H1 (cell line): ENCODE measurements around the gene NUMB. TPM values are rescaled to one million over a fixed set of nuclear protein-coding genes. Genes with fewer than 3 reads are reported as not detected.

Experiments
- CTCF ChIA-PET: fragments of 300-600 bp; sonication (Branson Sonifier 250); formaldehyde crosslinking; loops from one replicate; lab custom pipeline; 2021; ENCODE audit not compliant: partially characterized antibody; lab: Charles Lee
- POLR2A ChIA-PET: fragments of 300-600 bp; sonication (Branson Sonifier 250); formaldehyde crosslinking; loops from one replicate; lab custom pipeline; 2021; ENCODE audit warnings: inconsistent platforms; ENCODE audit not compliant: partially characterized antibody; lab: Charles Lee
- DNase-seq, 2 experiments: peaks; one replicate each; pipeline versions ENCODE4 v3.0.0 to v3.0.0-alpha.2; 2010 to 2022; ENCODE audit warnings: low spot score in 2 of 2, low read depth in 1 of 2, mixed read lengths in 1 of 2
- FAIRE-seq: peaks from 2 replicates; lab custom pipeline; 2011; peaks lifted over from hg19 to GRCh38; lab: Jason Lieb, UNC
- H2AFZ ChIP-seq: 2 replicates; pipeline ENCODE4 v1.8.1; 2012; ENCODE audit warnings: low read length, inconsistent platforms
- H2AK5ac ChIP-seq: 2 replicates; pipeline ENCODE4 v1.6.1; 2013; ENCODE audit warnings: low read depth, low read length
- H2BK120ac ChIP-seq: replicated peaks from 2 replicates; pipeline ENCODE3; 2013; ENCODE audit warnings: low read depth, low read length, inconsistent platforms
- H2BK12ac ChIP-seq: 2 replicates; pipeline ENCODE4 v1.6.1; 2013; ENCODE audit warnings: low read depth, low read length
- H2BK15ac ChIP-seq: 2 replicates; pipeline ENCODE4 v1.6.1; 2013; ENCODE audit warnings: low read length
- H2BK20ac ChIP-seq: 2 replicates; pipeline ENCODE4 v1.6.1; 2013; ENCODE audit warnings: low read length
- H2BK5ac ChIP-seq: 2 replicates; pipeline ENCODE4 v1.6.1; 2013; ENCODE audit warnings: low read depth, low read length
- H3K14ac ChIP-seq: 2 replicates; pipeline ENCODE4 v1.6.1; 2013; ENCODE audit warnings: inconsistent platforms; ENCODE audit not compliant: insufficient read length
- H3K18ac ChIP-seq: 2 replicates; pipeline ENCODE4 v1.6.1; 2013; ENCODE audit warnings: low read length; ENCODE audit errors: extremely low read depth
- H3K23ac ChIP-seq: 2 replicates; pipeline ENCODE4 v1.6.1; 2013; ENCODE audit warnings: inconsistent platforms; ENCODE audit not compliant: insufficient read length
- H3K23me2 ChIP-seq: 2 replicates; pipeline ENCODE4 v1.6.1; 2013; ENCODE audit warnings: low read depth, low read length
- H3K27ac ChIP-seq: 2 replicates; pipeline ENCODE4 v1.6.1; 2011; ENCODE audit warnings: low read depth, low read length, inconsistent platforms
- H3K27me3 ChIP-seq, 4 experiments: replicated peaks in 1 of 4; 1 replicate in 1 of 4; 2 replicates in 3 of 4; pipeline versions ENCODE4 v1.6.1 to v1.8.1; 2011 to 2013; ENCODE audit warnings: low read length in 3 of 4, mild to moderate bottlenecking in 3 of 4, inconsistent platforms in 2 of 4, mixed read lengths in 2 of 4, moderate library complexity in 1 of 4; ENCODE audit not compliant: control insufficient read depth in 3 of 4, insufficient read depth in 3 of 4; ENCODE audit errors: extremely low read depth in 1 of 4
- H3K36me3 ChIP-seq, 4 experiments: 2 replicates each; pipeline versions ENCODE4 v1.6.1 to v1.8.1; 2011 to 2013; ENCODE audit warnings: mild to moderate bottlenecking in 4 of 4, low read length in 3 of 4, moderate library complexity in 2 of 4, control low read depth in 1 of 4, inconsistent platforms in 1 of 4; ENCODE audit not compliant: insufficient read depth in 4 of 4, control insufficient read depth in 2 of 4
- H3K4ac ChIP-seq: replicated peaks from 2 replicates; pipeline ENCODE3; 2013; ENCODE audit warnings: low read length, low read depth, mixed read lengths, inconsistent platforms; ENCODE audit not compliant: insufficient read length
- H3K4me1 ChIP-seq, 4 experiments: replicated peaks in 1 of 4; 1 replicate in 1 of 4; 2 replicates in 3 of 4; pipeline versions ENCODE4 v1.6.1 to v1.8.1; 2011 to 2013; ENCODE audit warnings: low read length in 3 of 4, inconsistent platforms in 2 of 4, mixed read lengths in 1 of 4; ENCODE audit not compliant: insufficient read depth in 4 of 4, control insufficient read depth in 3 of 4
- H3K4me2 ChIP-seq, 2 experiments: 2 replicates each; pipeline versions ENCODE4 v1.6.1 to v1.8.1; 2011 to 2013; ENCODE audit warnings: low read depth in 2 of 2, low read length in 2 of 2, control low read depth in 1 of 2, inconsistent platforms in 1 of 2, mild to moderate bottlenecking in 1 of 2; ENCODE audit not compliant: insufficient read depth in 1 of 2
- H3K4me3 ChIP-seq, 4 experiments: fragments of 200-600, 300-600 bp in 1 of 4; sonication (generic), shearing (Covaris generic), sonication (Bioruptor Twin) in 1 of 4; 2 replicates each; pipeline versions ENCODE4 v1.5.1 to v1.8.1; 2011 to 2016; ENCODE audit warnings: low read length in 4 of 4, low read depth in 3 of 4, control low read depth in 2 of 4, inconsistent platforms in 2 of 4, mild to moderate bottlenecking in 2 of 4, mixed read lengths in 1 of 4, moderate library complexity in 1 of 4; ENCODE audit not compliant: insufficient read depth in 2 of 4; ENCODE audit errors: extremely low read depth in 1 of 4
- H3K56ac ChIP-seq: replicated peaks from 2 replicates; pipeline ENCODE3; 2013; ENCODE audit warnings: low read depth, mild to moderate bottlenecking, mixed read lengths, low read length, inconsistent platforms; ENCODE audit not compliant: insufficient read length
- H3K79me1 ChIP-seq: 2 replicates; pipeline ENCODE4 v1.6.1; 2013; ENCODE audit warnings: low read depth, low read length, control low read depth
- H3K79me2 ChIP-seq, 2 experiments: 2 replicates each; pipeline versions ENCODE4 v1.6.1 to v1.8.1; 2012 to 2013; ENCODE audit warnings: low read length in 2 of 2, mild to moderate bottlenecking in 2 of 2, inconsistent platforms in 1 of 2; ENCODE audit not compliant: insufficient read depth in 2 of 2, control insufficient read depth in 1 of 2
- H3K9ac ChIP-seq, 4 experiments: replicated peaks in 1 of 4; 1 replicate in 1 of 4; 2 replicates in 3 of 4; pipeline versions ENCODE4 v1.6.1 to v1.8.1; 2011 to 2013; ENCODE audit warnings: low read depth in 3 of 4, low read length in 3 of 4, control low read depth in 2 of 4, mild to moderate bottlenecking in 2 of 4, moderate library complexity in 2 of 4, inconsistent platforms in 1 of 4; ENCODE audit errors: extremely low read depth in 1 of 4
- H3K9me3 ChIP-seq, 2 experiments: 2 replicates each; pipeline versions ENCODE4 v1.6.1 to v1.8.1; 2012 to 2013; ENCODE audit warnings: mild to moderate bottlenecking in 2 of 2, moderate library complexity in 2 of 2, control low read depth in 1 of 2, inconsistent platforms in 1 of 2, low read depth in 1 of 2, low read length in 1 of 2, mixed read lengths in 1 of 2; ENCODE audit not compliant: insufficient read depth in 2 of 2
- H4K20me1 ChIP-seq, 2 experiments: replicated peaks in 1 of 2; 2 replicates each; pipeline versions ENCODE3 to v1.8.1; 2011 to 2013; ENCODE audit warnings: inconsistent platforms in 2 of 2, low read length in 2 of 2, mild to moderate bottlenecking in 1 of 2; ENCODE audit not compliant: insufficient read depth in 2 of 2, control insufficient read depth in 1 of 2
- H4K5ac ChIP-seq: 2 replicates; pipeline ENCODE4 v1.6.1; 2013; ENCODE audit warnings: low read length, low read depth, mixed read lengths, inconsistent platforms; ENCODE audit not compliant: insufficient read length
- H4K8ac ChIP-seq: 2 replicates; pipeline ENCODE4 v1.8.0; 2013; ENCODE audit warnings: mild to moderate bottlenecking, moderate library complexity, low read length, inconsistent platforms; ENCODE audit not compliant: insufficient read depth; ENCODE audit errors: extremely low read depth
- H4K91ac ChIP-seq: replicated peaks from 2 replicates; pipeline ENCODE3; 2013; ENCODE audit warnings: low read length, mixed read lengths, inconsistent platforms; ENCODE audit not compliant: insufficient read length
- ATF2 ChIP-seq: IDR thresholded peaks from 2 replicates; pipeline ENCODE4 v1.6.1; 2012; ENCODE audit warnings: low read length, inconsistent platforms
- BRCA1 ChIP-seq: IDR thresholded peaks from 2 replicates; pipeline ENCODE4 v1.6.1; 2012; ENCODE audit warnings: low read depth, low read length, improper control_type of control experiment
- FOSL1 ChIP-seq: IDR thresholded peaks from 2 replicates; pipeline ENCODE4 v1.6.1; 2011; ENCODE audit warnings: mild to moderate bottlenecking, low read depth, low read length, moderate library complexity; ENCODE audit not compliant: insufficient read depth
- JUND ChIP-seq: IDR thresholded peaks from 2 replicates; pipeline ENCODE4 v1.6.1; 2011; ENCODE audit warnings: mild to moderate bottlenecking, improper control_type of control experiment, low read length
- KDM5A ChIP-seq: fragments of 200-600 bp; IDR thresholded peaks from 2 replicates; pipeline ENCODE4 v1.7.1; 2012; ENCODE audit warnings: mild to moderate bottlenecking, low read length, inconsistent platforms, mixed read lengths
- NANOG ChIP-seq: IDR thresholded peaks from 2 replicates; pipeline ENCODE4 v1.6.1; 2011; ENCODE audit warnings: low read length, low read depth, mild to moderate bottlenecking, inconsistent platforms; ENCODE audit not compliant: insufficient read depth, poor library complexity, severe bottlenecking
- SIN3A ChIP-seq, 2 experiments: IDR thresholded peaks in 1 of 2; conservative IDR thresholded peaks in 1 of 2; 2 replicates each; pipeline ENCODE4 v1.6.1; 2011 to 2012; ENCODE audit warnings: low read length in 2 of 2, improper control_type of control experiment in 1 of 2, low read depth in 1 of 2, mild to moderate bottlenecking in 1 of 2
- TAF1 ChIP-seq: IDR thresholded peaks from 2 replicates; pipeline ENCODE4 v1.6.1; 2011; ENCODE audit warnings: mild to moderate bottlenecking, low read depth, low read length
- YY1 ChIP-seq: IDR thresholded peaks from 2 replicates; pipeline ENCODE4 v1.6.1; 2011; ENCODE audit warnings: low read depth, mild to moderate bottlenecking, low read length
- WGBS, 2 experiments: shearing (Covaris generic) in 1 of 2; methylation state at CpG; one replicate each; pipeline versions ENCODE4 v1.1.6 to v1.1.7; 2013 to 2015; ENCODE audit warnings: low lambda C conversion rate in 2 of 2, mixed read lengths in 2 of 2, inconsistent platforms in 1 of 2, low coverage in 1 of 2, missing lambda C conversion rate in 1 of 2; ENCODE audit not compliant: insufficient replicate concordance in 2 of 2, insufficient coverage in 1 of 2, insufficient read length in 1 of 2; ENCODE audit errors: extremely low coverage in 1 of 2, missing lambda C conversion rate in 1 of 2; 5-methylcytosine and 5-hydroxymethylcytosine counted together
- polyA plus RNA-seq, 7 experiments: library from polyadenylated mRNA; depleted of rRNA in 3 of 7; stranded (reverse) in 5 of 7; unstranded in 2 of 7; fragments of >200 nt in 5 of 7; fragments of 200-250 nt in 2 of 7; gene quantifications; 1 replicate in 5 of 7; 2 replicates in 1 of 7; 4 replicates in 1 of 7; pipeline versions ENCODE4 v1.2.1 to v1.2.3, GENCODE V29; 2011 to 2013; ENCODE audit warnings: missing spikeins in 2 of 7, mixed read lengths in 2 of 7
- total RNA-seq: library from RNA; stranded (reverse); fragmentation: NEBNext Ultra II Directional; extraction: Animal tissue kit (Norgen Biotek cat#: 25700); gene quantifications from 2 replicates; pipeline ENCODE4 v1.2.1, GENCODE V29; 2021
- TF ChIP-seq, protein P1 (sequence below), 3 experiments: IDR thresholded peaks; 1 replicate in 2 of 3; 2 replicates in 1 of 3; pipeline versions ENCODE4 v1.5.1 to v1.6.1; 2011; ENCODE audit warnings: low read length in 3 of 3, mild to moderate bottlenecking in 3 of 3, inconsistent platforms in 2 of 3, low read depth in 1 of 3, moderate library complexity in 1 of 3; ENCODE audit not compliant: insufficient read depth in 1 of 3; ENCODE audit errors: control extremely low read depth in 1 of 3

The NUMB gene
- total and polyA plus RNA-seq, 2 of the 8 experiments (the other 6 are each of a cell fraction or from before 2014, with no cell fraction given): 54.3 to 78.1 TPM

DNA sequence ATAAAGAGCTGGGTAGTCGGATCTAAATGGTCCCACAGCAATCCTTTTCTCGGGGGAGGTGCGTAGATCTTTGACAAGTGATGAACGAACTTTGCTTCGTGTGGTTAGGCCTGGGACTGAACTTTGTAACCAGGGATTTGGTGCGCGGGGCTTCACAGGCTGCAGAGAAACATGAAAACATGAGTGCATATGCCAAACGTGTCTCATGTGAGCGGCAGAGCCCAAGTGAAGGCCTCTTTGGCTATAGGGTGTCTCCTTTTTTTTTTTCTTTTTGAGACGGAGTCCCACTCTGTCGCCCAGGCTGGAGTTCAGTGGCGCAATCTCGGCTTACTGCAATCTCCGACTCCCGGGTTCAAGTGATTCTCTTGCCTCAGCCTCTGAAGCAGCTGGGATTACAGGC lies 20.3 kb upstream of the NUMB start:
- no peaks in the 10 kb centered on the region for H3K4me1 ChIP-seq
- H2BK15ac ChIP-seq: no peak overlapping the region
- H3K79me2 ChIP-seq: no peaks in the 10 kb centered on the region
- no peak overlapping the region for H2BK5ac ChIP-seq
- WGBS, 2 experiments: 93% methylated on average over 13 of the region's 15 CpGs; no CpG with 5 or more reads in 1 of the 2 experiments
- H3K14ac ChIP-seq: no peak overlapping the region
- no peaks in the 10 kb centered on the region for H3K36me3 ChIP-seq
- no peak overlapping the region for H3K4me3 ChIP-seq
- no peak overlapping the region for H2BK12ac ChIP-seq
- H3K27me3 ChIP-seq: no peaks in the 10 kb centered on the region
- H3K9ac ChIP-seq: no peak overlapping the region
- no peaks in the 10 kb centered on the region for H3K79me1 ChIP-seq
- H3K23me2 ChIP-seq: 0 out of 2 replicates have a peak, but pooled peaks cover 2% of the 10 kb centered on the region
- ChIA-PET POLR2A (no interaction called here), CTCF (interaction anchor here (0.9 to 1.6 kb wide), 3 partner anchors 9 to 305 kb away, joined by 3 to 4 read pairs (median 3); no protein-coding TSS in a partner anchor)
- DNase-seq (no peak), FAIRE-seq (no peak)
- no peak overlapping the region for H3K56ac ChIP-seq
- no peak overlapping the region for H2AFZ ChIP-seq
- H4K5ac ChIP-seq: no peak overlapping the region
- no peak overlapping the region for H3K27ac ChIP-seq
- no peak overlapping the region for H4K8ac ChIP-seq
- H3K4ac ChIP-seq: no peak overlapping the region
- H4K91ac ChIP-seq: no peak overlapping the region
- H2BK20ac ChIP-seq: no peak overlapping the region
- no peak overlapping the region for H2AK5ac ChIP-seq
- H3K4me2 ChIP-seq: no peak overlapping the region
- no peak overlapping the region for H2BK120ac ChIP-seq
- H4K20me1 ChIP-seq: no peaks in the 10 kb centered on the region
- no peak overlapping the region for H3K23ac ChIP-seq
- H3K9me3 ChIP-seq: no peaks in the 10 kb centered on the region
- no peak overlapping the region for H3K18ac ChIP-seq
- TF ChIP-seq BRCA1 (no peak), YY1 (no peak), KDM5A (no peak), ATF2 (no peak), FOSL1 (no peak), SIN3A (conservative IDR thresholded peaks at IDR 0.05 in 1 of 2, IDR thresholded peaks at IDR 0.05 in 1 of 2; ENCODE audit: low read depth in 1 of 2, low read length in 2 of 2) (no peak), NANOG (no peak), TAF1 (no peak), JUND (no peak)
- TF ChIP-seq, protein P1, sequence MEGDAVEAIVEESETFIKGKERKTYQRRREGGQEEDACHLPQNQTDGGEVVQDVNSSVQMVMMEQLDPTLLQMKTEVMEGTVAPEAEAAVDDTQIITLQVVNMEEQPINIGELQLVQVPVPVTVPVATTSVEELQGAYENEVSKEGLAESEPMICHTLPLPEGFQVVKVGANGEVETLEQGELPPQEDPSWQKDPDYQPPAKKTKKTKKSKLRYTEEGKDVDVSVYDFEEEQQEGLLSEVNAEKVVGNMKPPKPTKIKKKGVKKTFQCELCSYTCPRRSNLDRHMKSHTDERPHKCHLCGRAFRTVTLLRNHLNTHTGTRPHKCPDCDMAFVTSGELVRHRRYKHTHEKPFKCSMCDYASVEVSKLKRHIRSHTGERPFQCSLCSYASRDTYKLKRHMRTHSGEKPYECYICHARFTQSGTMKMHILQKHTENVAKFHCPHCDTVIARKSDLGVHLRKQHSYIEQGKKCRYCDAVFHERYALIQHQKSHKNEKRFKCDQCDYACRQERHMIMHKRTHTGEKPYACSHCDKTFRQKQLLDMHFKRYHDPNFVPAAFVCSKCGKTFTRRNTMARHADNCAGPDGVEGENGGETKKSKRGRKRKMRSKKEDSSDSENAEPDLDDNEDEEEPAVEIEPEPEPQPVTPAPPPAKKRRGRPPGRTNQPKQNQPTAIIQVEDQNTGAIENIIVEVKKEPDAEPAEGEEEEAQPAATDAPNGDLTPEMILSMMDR (IDR thresholded peaks at IDR 0.05; ENCODE audit: control extremely low read depth in 1 of 3, insufficient read depth in 1 of 3, low read depth in 1 of 3, low read length in 3 of 3): no peak
